Mucosa of rectum (tissue), 2 donors: ENCODE measurements around the gene EIF2S2.

Source experiments
- H3K27ac ChIP-seq, 2 donors: one replicate each; pipeline ENCODE4 v1.7.0; 2013; ENCODE audit warnings: inconsistent platforms in 2 of 2, low read depth in 2 of 2, low read length in 2 of 2
- H3K27me3 ChIP-seq, 2 donors: one replicate each; pipeline ENCODE4 v1.7.0; 2013; ENCODE audit warnings: low read length in 2 of 2; ENCODE audit not compliant: control insufficient read depth in 2 of 2, insufficient read depth in 2 of 2
- H3K36me3 ChIP-seq, 2 donors: one replicate each; pipeline ENCODE4 v1.7.0; 2013; ENCODE audit warnings: low read length in 2 of 2; ENCODE audit not compliant: control insufficient read depth in 2 of 2, insufficient read depth in 2 of 2
- H3K4me1 ChIP-seq, 2 donors: one replicate each; pipeline ENCODE4 v1.7.0; 2013; ENCODE audit warnings: low read length in 2 of 2, mild to moderate bottlenecking in 1 of 2; ENCODE audit not compliant: control insufficient read depth in 2 of 2, insufficient read depth in 2 of 2
- H3K4me3 ChIP-seq, 2 donors: one replicate each; pipeline ENCODE4 v1.7.0; 2013; ENCODE audit warnings: low read length in 2 of 2
- H3K9ac ChIP-seq, 2 donors: one replicate each; pipeline ENCODE4 v1.7.0; 2013; ENCODE audit warnings: low read length in 2 of 2, low read depth in 1 of 2, mild to moderate bottlenecking in 1 of 2
- H3K9me3 ChIP-seq, 2 donors: one replicate each; pipeline ENCODE4 v1.7.0; 2013; ENCODE audit warnings: low read length in 2 of 2; ENCODE audit not compliant: control insufficient read depth in 2 of 2
- donor health status: healthy.
- donor health status: Normal muscosa, but diverticular disease.

EIF2S2 gene

DNA sequence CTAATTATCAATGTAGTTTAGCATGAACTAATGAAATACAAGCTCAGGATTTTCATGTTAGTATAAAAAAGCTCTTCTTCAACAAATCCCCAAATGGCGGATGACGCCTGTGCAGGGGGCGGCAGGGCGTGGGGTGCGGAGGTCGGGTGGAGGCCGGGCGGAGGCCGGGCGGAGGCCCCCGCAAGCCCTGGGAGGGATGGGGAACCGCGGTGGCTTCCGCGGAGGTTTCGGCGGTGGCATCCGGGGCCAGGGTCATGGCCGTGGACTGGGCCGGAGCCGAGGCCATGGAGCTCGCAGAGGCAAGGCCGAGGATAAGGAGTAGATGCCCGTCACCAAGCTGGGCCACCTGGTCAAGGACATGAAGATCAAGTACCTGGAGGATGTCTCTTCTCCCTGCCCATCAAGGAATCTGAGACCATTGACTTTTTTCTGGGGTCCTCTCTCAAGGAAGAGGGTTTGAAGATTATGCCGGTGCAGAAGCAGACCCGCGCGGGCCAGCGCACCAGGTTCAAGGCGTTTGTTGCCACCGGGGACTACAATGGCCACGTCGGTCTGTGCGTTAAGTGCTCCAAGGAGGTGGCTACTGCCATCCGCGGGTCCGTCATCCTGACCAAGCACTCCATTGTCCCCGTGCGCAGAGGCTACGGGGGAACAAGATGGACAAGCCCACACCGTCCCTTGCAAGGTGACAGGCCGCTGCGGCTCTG is 10.4 kb upstream of the EIF2S2 start:
- H3K9ac ChIP-seq = no peak overlapping the region
- H3K9me3 ChIP-seq = no peaks in the 10 kb centered on the region
- H3K27me3 ChIP-seq = no peaks in the 10 kb centered on the region
- no peak overlapping the region for H3K4me3 ChIP-seq
- no peaks in the 10 kb centered on the region for H3K36me3 ChIP-seq
- H3K27ac ChIP-seq = no peak overlapping the region
- H3K4me1 ChIP-seq = no peaks in the 10 kb centered on the region

DNA sequence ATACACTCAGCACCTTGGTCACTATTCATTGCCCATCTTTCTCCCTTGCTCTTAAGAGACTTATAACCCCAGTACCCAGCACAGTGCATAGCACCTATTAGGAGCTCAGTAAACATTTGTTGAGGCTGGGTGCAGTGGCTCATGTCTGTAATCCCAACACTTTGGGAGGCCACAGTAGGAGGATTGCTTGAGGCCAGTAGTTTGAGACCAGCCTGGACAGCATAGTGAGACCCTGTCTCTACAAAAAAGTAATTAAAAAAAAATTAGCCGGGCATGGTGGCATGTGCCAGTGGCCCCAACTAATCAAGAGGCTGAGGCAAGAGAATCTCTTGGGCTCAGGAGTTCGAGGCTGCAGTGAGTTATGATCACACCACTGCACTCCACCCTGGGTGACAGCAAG is 8.2 kb upstream of the EIF2S2 start:
- H3K4me1 ChIP-seq = no peaks in the 10 kb centered on the region
- no peak overlapping the region for H3K9ac ChIP-seq
- H3K27me3 ChIP-seq = no peaks in the 10 kb centered on the region
- no peaks in the 10 kb centered on the region for H3K9me3 ChIP-seq
- H3K36me3 ChIP-seq = no peaks in the 10 kb centered on the region
- H3K27ac ChIP-seq = no peak overlapping the region
- no peak overlapping the region for H3K4me3 ChIP-seq

GRCh38 chr20:34115232-34115631 is 3.2 kb upstream of the EIF2S2 start:
- Histone ChIP-seq H3K36me3 (no peaks in the 10 kb centered on the region), H3K9me3 (no peaks in the 10 kb centered on the region), H3K4me1 (peaks cover 4 to 9% of the 10 kb centered on the region in 2 donors), H3K27me3 (no peaks in the 10 kb centered on the region), H3K9ac (no peak overlapping the region), H3K4me3 (no peak overlapping the region), H3K27ac (no peak overlapping the region)

DNA sequence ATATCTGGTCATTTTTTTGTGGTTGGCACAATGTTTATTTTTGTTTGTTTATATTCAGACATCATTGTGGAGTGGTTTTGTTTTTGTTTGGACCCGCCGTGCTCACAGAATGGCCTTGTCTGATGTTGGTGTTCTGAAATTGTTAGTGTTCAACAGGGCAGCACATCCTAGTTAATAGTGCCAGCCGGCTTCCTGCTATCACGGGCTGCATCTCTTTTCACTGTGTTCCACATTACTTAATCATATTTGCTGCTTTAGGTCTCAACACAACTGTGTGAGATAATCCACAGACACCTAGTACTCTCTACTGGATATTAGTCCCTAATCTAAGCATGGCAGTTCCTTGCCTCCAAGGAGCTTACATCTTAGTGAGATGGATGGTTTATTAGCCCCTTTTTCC is 2.8 kb upstream of the EIF2S2 start:
- Histone ChIP-seq H3K27me3 (no peaks in the 10 kb centered on the region), H3K27ac (no peak overlapping the region), H3K4me3 (no peak overlapping the region), H3K4me1 (peaks cover 6 to 11% of the 10 kb centered on the region in 2 donors), H3K9ac (no peak overlapping the region), H3K36me3 (no peaks in the 10 kb centered on the region), H3K9me3 (no peaks in the 10 kb centered on the region)

- no peaks in the 10 kb centered on the region for H3K9me3 ChIP-seq
- H3K27me3 ChIP-seq = no peaks in the 10 kb centered on the region
- peaks cover 10 to 11% of the 10 kb centered on the region in 2 donors for H3K4me1 ChIP-seq
- H3K36me3 ChIP-seq = peaks cover 4 to 8% of the 10 kb centered on the region in 2 donors
- peak overlapping the region; percentile 88 to 96 for H3K9ac ChIP-seq
- peak overlapping the region; percentile 94 to 98 for H3K27ac ChIP-seq
- peak overlapping the region; percentile 73 to 94 for H3K4me3 ChIP-seq
Measured at GRCh38 chr20:34112600-34113101, 608 bp upstream of the EIF2S2 start.

GRCh38 chr20:34110745-34111641 is 1.1 kb downstream of the EIF2S2 start:
- peak overlapping the region; percentile 81 to 94 for H3K4me3 ChIP-seq
- H3K36me3 ChIP-seq = peaks cover 4 to 10% of the 10 kb centered on the region in 2 donors
- peak overlapping the region; percentile 94 to 98 for H3K27ac ChIP-seq
- H3K4me1 ChIP-seq = peaks cover 10 to 11% of the 10 kb centered on the region in 2 donors
- no peaks in the 10 kb centered on the region for H3K27me3 ChIP-seq
- no peaks in the 10 kb centered on the region for H3K9me3 ChIP-seq
- H3K9ac ChIP-seq = peak overlapping the region; percentile 76 to 96

DNA sequence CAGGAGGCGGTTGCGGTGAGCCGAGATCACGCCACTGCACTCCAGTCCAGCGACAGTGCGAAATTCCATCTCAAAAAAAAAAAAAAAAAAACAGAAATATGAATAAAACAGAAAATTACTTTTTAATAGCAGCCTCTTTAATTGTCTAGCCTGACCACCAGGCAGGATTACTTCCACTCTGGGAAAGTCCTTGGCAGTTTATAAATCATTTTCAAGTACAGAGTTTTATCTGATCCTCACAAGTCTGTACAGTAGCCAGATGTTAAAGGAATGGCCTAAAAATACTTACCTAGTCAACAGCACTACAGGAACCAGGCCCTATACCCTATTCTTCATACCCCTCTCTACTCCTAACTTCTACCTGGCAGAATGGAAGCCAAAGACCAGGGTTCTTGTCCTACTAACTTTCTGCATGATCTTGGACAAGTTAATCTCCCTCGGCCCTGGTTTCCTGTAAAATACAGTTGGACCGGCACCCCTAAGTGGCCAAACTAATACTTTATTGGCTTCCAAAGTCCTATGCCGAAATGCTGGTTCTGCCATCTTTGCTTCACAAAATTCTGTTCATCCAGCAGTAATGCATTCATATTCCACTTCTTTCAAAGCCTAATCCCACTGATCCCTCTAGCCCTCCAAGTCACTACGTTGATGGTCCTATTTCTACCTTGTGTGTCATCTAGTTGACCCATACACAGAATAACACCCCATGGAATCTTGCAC is 1.9 kb downstream of the EIF2S2 start:
- Histone ChIP-seq H3K4me3 (peak overlapping the region; percentile 81 to 94), H3K36me3 (peaks cover 10 to 12% of the 10 kb centered on the region in 2 donors), H3K9me3 (no peaks in the 10 kb centered on the region), H3K9ac (peak overlapping the region in 1 of 2 donors; percentile 96), H3K27ac (peak overlapping the region; percentile 16 to 98), H3K4me1 (peaks cover 10 to 11% of the 10 kb centered on the region in 2 donors), H3K27me3 (no peaks in the 10 kb centered on the region)

- H3K27ac ChIP-seq = no peak overlapping the region
- H3K9ac ChIP-seq = no peak overlapping the region
- peaks cover 10 to 11% of the 10 kb centered on the region in 2 donors for H3K4me1 ChIP-seq
- H3K27me3 ChIP-seq = no peaks in the 10 kb centered on the region
- no peak overlapping the region for H3K4me3 ChIP-seq
- no peaks in the 10 kb centered on the region for H3K9me3 ChIP-seq
- H3K36me3 ChIP-seq = peaks cover 15 to 17% of the 10 kb centered on the region in 2 donors
Measured at GRCh38 chr20:34109442-34109841, 2.6 kb downstream of the EIF2S2 start.

- Histone ChIP-seq H3K27ac (no peak overlapping the region), H3K4me3 (no peak overlapping the region), H3K4me1 (peaks cover 10 to 11% of the 10 kb centered on the region in 2 donors), H3K27me3 (no peaks in the 10 kb centered on the region), H3K9ac (no peak overlapping the region), H3K36me3 (peaks cover 20 to 25% of the 10 kb centered on the region in 2 donors), H3K9me3 (no peaks in the 10 kb centered on the region)
Measured at GRCh38 chr20:34108616-34109174, 3.3 kb downstream of the EIF2S2 start.
